Measurements from ENCODE around the gene TMCO6.
A peak's percentile ranks its signal among the peaks of the same experiment; 100 is the strongest.
"Not testable (repeated sequence)": the region's sequence is repeated elsewhere in the genome, so short reads cannot be mapped to it uniquely, and the experiment has no call there.

The TMCO6 gene

GRCh38 chr5:140635291-140636257, 3.7 kb upstream of the TMCO6 start:
- TF ChIP-seq POLR2A (IDR thresholded peaks at IDR 0.05; ENCODE audit: low read depth, low read length): no peak
- no peak for DNase-seq (ENCODE audit: insufficient read length, low spot score)
- no peak for FAIRE-seq

GRCh38 chr5:140637371-140638100, 1.7 kb upstream of the TMCO6 start:
- no peak for FAIRE-seq
- no peak for DNase-seq (ENCODE audit: insufficient read length, low spot score)
- TF ChIP-seq POLR2A (IDR thresholded peaks at IDR 0.05; ENCODE audit: low read depth, low read length): no peak

DNA sequence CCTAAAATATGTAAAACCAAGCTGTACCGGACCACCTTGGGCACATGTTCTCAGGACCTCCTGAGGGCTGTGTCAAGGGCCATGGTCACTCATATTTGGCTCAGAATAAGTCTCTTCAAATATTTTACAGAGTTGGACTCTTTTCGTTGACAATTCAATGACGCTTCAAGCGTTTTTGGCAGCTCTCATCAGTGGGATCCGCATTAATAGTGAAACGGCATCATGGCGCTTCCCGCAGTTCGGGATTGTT, 428 bp upstream of the TMCO6 start:
- DNase-seq (ENCODE audit: insufficient read length, low spot score); FAIRE-seq: not testable (repeated sequence)

DNA sequence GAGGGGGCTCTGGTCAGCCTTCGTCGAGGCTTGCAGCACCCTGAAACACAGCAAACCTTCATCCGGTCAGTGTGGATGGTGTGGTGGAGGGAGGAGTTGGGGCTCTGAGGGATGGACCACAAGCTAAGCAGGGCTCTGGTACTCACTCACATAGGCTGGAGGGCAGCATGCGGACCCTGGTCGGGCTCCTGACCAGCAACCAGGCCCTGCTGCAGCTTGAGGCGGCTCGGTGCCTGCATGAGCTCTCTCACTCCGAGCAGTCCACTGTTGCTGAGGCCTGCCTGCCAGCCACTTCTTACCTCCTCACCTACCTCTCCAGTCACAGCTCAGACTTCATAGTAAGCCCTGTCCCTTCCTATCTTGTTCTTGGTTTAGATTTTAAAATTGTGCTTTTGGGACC, 2.5 kb downstream of the TMCO6 start:
- FAIRE-seq (no peak), DNase-seq (ENCODE audit: insufficient read length, low spot score) (no peak)
- no peak for TF ChIP-seq POLR2A (IDR thresholded peaks at IDR 0.05; ENCODE audit: low read depth, low read length)

GRCh38 chr5:140642718-140643117, 3.5 kb downstream of the TMCO6 start:
- DNase-seq (ENCODE audit: insufficient read length, low spot score) (no peak), FAIRE-seq (no peak)
- no peak for TF ChIP-seq POLR2A (IDR thresholded peaks at IDR 0.05; ENCODE audit: low read depth, low read length)

DNA sequence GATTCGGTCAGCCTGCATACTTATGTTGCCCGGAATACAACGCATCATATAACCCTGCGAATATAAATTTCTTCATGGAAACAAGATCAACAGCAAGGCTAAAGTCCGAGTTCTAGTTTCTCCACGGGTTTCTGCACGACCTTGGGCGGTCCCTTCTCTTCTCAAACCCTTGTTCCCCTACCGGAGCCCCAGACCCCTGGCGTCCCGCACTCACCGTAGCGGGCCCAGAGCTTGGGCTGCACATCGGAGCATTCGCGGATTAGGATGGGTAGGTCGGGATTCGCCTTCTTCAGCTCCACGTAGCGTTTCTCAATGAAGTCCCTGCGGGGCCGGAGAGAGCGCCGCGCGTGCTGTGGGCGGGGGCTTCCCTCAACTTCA, 7.8 kb downstream of the TMCO6 start:
- FAIRE-seq (no peak), DNase-seq (ENCODE audit: insufficient read length, low spot score) (no peak)
- TF ChIP-seq POLR2A (IDR thresholded peaks at IDR 0.05; ENCODE audit: low read depth, low read length): no peak

GRCh38 chr5:140658870-140659269, 19.6 kb downstream of the TMCO6 start:
- FAIRE-seq (no peak), DNase-seq (ENCODE audit: insufficient read length, low spot score) (no peak)
- TF ChIP-seq POLR2A (IDR thresholded peaks at IDR 0.05; ENCODE audit: low read depth, low read length): no peak

DNA sequence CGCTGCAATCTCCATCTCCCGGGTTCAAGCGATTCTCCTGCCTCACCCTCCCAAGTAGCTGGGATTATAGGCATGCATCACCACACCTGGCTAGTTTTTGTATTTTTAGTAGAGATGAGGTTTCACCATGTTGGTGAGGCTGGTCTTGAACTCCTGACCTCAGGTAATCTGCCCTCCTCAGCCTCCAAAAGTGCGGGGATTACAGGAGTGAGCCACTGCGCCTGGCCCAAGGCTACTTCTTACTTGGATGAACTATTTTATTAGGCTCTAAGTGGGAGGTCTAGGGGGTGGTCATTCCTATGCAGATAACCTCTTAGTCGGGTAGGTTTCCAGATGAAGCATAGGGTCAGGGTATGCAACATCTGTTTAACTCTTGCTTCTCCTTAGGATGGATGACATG, 21.1 kb downstream of the TMCO6 start:
- FAIRE-seq; DNase-seq (ENCODE audit: insufficient read length, low spot score): not testable (repeated sequence)

DNA sequence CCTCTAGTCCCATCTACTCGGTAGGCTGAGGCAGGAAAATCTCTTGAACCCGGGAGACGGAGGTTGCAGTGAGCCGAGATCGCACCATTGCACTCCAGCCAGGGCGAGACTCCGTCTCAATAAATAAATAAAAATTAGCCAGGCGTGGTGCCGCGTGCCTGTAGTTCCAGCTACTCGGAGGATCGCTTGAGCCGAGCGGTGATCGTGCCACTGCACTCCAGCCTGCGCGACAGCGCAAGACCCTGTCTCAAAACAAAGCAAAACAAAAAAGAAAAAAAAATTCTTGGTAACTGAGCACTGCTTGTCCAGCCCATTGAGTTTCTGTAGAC, 24.7 kb downstream of the TMCO6 start:
- FAIRE-seq: no peak
- DNase-seq (ENCODE audit: insufficient read length, low spot score): no peak
- TF ChIP-seq POLR2A (IDR thresholded peaks at IDR 0.05; ENCODE audit: low read depth, low read length): no peak

DNA sequence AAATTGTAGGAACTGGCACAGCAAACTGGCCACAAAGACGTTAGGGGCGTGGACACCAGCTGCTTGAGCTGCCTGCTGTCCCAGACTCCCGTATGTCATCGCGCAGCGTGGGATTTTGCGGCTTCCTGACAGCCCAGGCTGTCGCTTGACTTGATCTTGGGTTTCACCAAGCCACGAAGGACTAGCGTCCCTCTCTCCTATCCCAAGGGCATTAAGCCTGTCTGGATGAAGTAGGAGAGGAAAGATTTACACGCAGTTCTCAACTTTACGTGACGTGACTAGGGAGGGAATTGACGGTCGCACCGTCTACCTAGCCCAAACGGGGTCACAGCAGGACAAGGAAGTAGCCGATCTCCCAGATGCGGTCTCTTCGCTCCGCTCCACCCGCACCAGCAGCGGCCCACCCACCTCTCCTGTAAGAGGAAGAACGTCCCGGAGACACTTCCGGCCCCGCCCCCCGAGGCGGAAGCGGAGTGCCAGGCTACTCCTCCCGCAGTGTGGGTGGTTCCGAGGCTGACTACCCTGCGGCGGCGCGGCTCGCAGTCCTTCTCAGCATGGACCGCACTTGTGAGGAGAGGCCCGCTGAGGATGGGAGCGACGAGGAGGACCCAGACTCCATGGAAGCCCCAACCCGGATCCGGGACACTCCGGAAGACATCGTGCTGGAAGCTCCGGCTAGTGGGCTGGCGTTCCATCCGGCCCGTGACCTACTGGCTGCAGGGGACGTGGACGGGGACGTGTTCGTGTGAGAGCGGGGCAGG, 25.3 kb downstream of the TMCO6 start, which contains the start of gene WDR55:
Gene WDR55 (plus strand): TSS at position 546 of the 761 bp plus-strand sequence. CDS start 9 bp downstream, at position 555.
- FAIRE-seq: no peak
- TF ChIP-seq POLR2A (IDR thresholded peaks at IDR 0.05; ENCODE audit: low read depth, low read length): peak; percentile 93

DNA sequence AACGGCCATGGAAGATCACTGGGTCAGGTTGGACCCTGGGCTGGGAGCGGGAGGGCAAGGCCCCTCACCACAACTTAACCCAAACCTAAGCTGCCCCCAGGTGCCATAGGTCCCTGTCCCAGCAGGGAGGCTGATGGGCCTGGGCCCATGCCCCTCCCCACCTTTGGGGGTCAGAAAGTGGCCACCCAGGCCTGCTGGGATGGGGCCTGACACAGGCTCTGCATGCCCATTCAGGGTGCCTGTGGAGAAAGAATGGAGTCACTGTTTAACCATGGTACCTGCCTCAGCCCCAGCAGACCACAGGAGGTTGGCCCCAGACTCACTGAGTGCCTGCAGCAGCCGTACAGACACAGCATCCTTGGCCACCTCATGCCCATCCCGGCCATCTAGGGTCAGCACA, 31.8 kb downstream of the TMCO6 start:
- not testable (repeated sequence) for DNase-seq (ENCODE audit: insufficient read length, low spot score); FAIRE-seq

More for the DNA sequence above, 25.3 kb downstream of the TMCO6 start, which contains the start of gene WDR55:
- peak; percentile 94 for DNase-seq (ENCODE audit: insufficient read length, low spot score)

- TF ChIP-seq POLR2A (IDR thresholded peaks at IDR 0.05; ENCODE audit: low read depth, low read length): no peak
- no peak for FAIRE-seq
- no peak for DNase-seq (ENCODE audit: insufficient read length, low spot score)
These were observed 32.3 kb downstream of the TMCO6 start for GRCh38 chr5:140671472-140672125.

DNA sequence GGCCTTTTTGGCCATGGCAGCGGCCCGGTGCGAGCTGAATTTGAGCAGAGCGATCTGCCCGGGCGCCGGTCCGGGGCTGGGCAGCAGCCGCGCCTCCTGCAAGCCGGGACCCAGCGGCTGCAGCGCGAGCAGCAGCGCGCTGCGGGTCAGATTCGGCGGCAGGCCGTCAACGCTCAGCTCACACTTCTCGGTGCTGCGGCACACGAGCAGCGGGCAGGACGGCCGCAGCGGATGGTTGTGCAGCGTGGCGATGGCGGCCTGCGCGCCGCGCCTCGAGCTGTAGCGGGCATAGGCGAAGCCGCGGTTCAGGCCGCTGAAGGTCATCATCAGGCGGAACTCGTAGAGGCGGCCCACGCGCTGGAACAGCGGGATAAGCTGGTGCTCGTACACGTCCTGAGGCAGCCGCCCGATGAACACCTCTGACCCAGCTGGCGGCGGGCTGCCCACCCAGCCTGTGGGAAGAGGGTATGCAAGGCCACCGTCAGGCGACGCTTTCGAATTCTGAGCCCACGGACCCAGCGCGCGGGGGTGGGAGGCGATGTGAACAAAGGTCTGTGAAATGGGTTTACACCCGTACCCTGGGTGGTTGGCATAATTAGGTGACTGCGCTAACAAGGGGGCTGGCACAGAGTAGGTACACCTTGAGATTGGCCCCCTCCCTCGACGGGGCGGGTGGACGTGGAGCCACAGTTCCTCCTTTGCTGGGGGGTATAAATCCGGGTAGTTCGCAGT, 33.4 kb downstream of the TMCO6 start:
- no peak for FAIRE-seq
- no peak for DNase-seq (ENCODE audit: insufficient read length, low spot score)
- no peak for TF ChIP-seq POLR2A (IDR thresholded peaks at IDR 0.05; ENCODE audit: low read depth, low read length)

Measured in H54 (cell line).